GM12878 (cell line): ENCODE measurements around the gene TMEM86A. TPM values are rescaled to one million over a fixed set of nuclear protein-coding genes. Genes with fewer than 3 reads are reported as not detected.

Source experiments
- ATAC-seq: fragments of 200-7000 bp; cut with Tn5 transposase; 3 replicates; pipeline ENCODE4 v1.9.1; 2020; ENCODE audit warnings: mild to moderate bottlenecking, moderate library complexity
- BruUV-seq: library from RNA; stranded (reverse); fragments of 400-500 nt; replicated peaks from 2 replicates; lab custom pipeline; 2021; lab: Mats Ljungman, UMichigan
- CTCF ChIA-PET: fragments of 300-600 bp; sonication (Branson Sonifier 250); formaldehyde crosslinking; extraction: SDS; loops from one replicate; lab custom pipeline; 2021; ENCODE audit warnings: inconsistent platforms; lab: Yijun Ruan, JAX
- POLR2A ChIA-PET: fragments of 350-600 bp; formaldehyde crosslinking; extraction: SDS; loops from one replicate; lab custom pipeline; 2021; ENCODE audit warnings: inconsistent platforms; lab: Charles Lee
- RAD21 ChIA-PET: fragments of 300-600 bp; sonication (Branson Sonifier 250); formaldehyde crosslinking; loops from one replicate; lab custom pipeline; 2023; ENCODE audit warnings: antibody characterized with exemption; ENCODE audit not compliant: unreplicated experiment; lab: Charles Lee
- SMC1A ChIA-PET: fragments of 300-600 bp; sonication (Branson Sonifier 250); formaldehyde crosslinking; loops from one replicate; lab custom pipeline; 2023; ENCODE audit not compliant: unreplicated experiment, uncharacterized antibody; lab: Charles Lee
- DNase-seq: peaks from one replicate; pipeline ENCODE4 v3.0.0-alpha.2; 2011; ENCODE audit warnings: low read depth, low spot score
- FAIRE-seq: peaks from 3 replicates; lab custom pipeline; 2011; peaks lifted over from hg19 to GRCh38; lab: Jason Lieb, UNC
- H2AFZ ChIP-seq: 2 replicates; pipeline ENCODE4 v1.6.0; 2011; ENCODE audit warnings: low read depth, low read length, control low read depth; ENCODE audit not compliant: control insufficient read depth
- H3K27ac ChIP-seq: 2 replicates; pipeline ENCODE4 v1.5.1; 2011; ENCODE audit warnings: control low read depth; ENCODE audit not compliant: control insufficient read depth, insufficient read depth
- H3K27me3 ChIP-seq, 2 experiments: replicated peaks in 1 of 2; 2 replicates each; pipeline versions ENCODE4 v1.6.0 to v1.6.1; 2011; ENCODE audit warnings: low read length in 1 of 2; ENCODE audit not compliant: control insufficient read depth in 2 of 2, insufficient read depth in 2 of 2
- H3K36me3 ChIP-seq, 2 experiments: 2 replicates each; pipeline ENCODE4 v1.5.1; 2011; ENCODE audit warnings: low read length in 1 of 2; ENCODE audit not compliant: control insufficient read depth in 2 of 2, insufficient read depth in 2 of 2
- H3K4me1 ChIP-seq: 2 replicates; pipeline ENCODE4 v1.6.1; 2011; ENCODE audit warnings: mild to moderate bottlenecking, low read length, moderate library complexity, mixed read lengths; ENCODE audit not compliant: control insufficient read depth, insufficient read depth
- H3K4me2 ChIP-seq: 2 replicates; pipeline ENCODE4 v1.6.0; 2011; ENCODE audit warnings: control low read depth; ENCODE audit not compliant: control insufficient read depth, insufficient read depth
- H3K4me3 ChIP-seq: fragments of 200-600 bp; sonication (generic); 2 replicates; pipeline ENCODE4 v1.5.1; 2016
- H3K79me2 ChIP-seq: 2 replicates; pipeline ENCODE4 v1.6.0; 2011; ENCODE audit warnings: low read length; ENCODE audit not compliant: control insufficient read depth, insufficient read depth
- H3K9ac ChIP-seq: 2 replicates; pipeline ENCODE4 v1.8.0; 2011; ENCODE audit warnings: low read length, control low read depth, mixed read lengths; ENCODE audit not compliant: control insufficient read depth, insufficient read depth
- H3K9me3 ChIP-seq: replicated peaks from 3 replicates; pipeline ENCODE4 v1.5.1; 2011; ENCODE audit warnings: mild to moderate bottlenecking, low read length; ENCODE audit not compliant: control insufficient read depth, insufficient read depth
- H4K20me1 ChIP-seq: 2 replicates; pipeline ENCODE4 v1.6.0; 2011; ENCODE audit not compliant: control insufficient read depth, insufficient read depth
- EGR1 ChIP-seq, 2 experiments: IDR thresholded peaks; 1 replicate in 1 of 2; 2 replicates in 1 of 2; pipeline ENCODE4 v1.6.1; 2011 to 2012; ENCODE audit warnings: low read depth in 2 of 2, low read length in 2 of 2, borderline replicate concordance in 1 of 2, mild to moderate bottlenecking in 1 of 2, moderate library complexity in 1 of 2
- FOXK2 ChIP-seq: fragments of 450-650 bp; IDR thresholded peaks from 2 replicates; pipeline ENCODE4 v1.6.1; 2017; ENCODE audit warnings: mild to moderate bottlenecking, moderate library complexity
- PAX5 ChIP-seq: IDR thresholded peaks from 2 replicates; pipeline ENCODE4 v1.6.1; 2011; ENCODE audit warnings: low read depth, low read length, borderline replicate concordance
- WGBS: methylation state at CpG from one replicate; pipeline ENCODE4 v1.1.6; 2016; ENCODE audit warnings: low lambda C conversion rate; ENCODE audit not compliant: insufficient replicate concordance, insufficient coverage; ENCODE audit errors: missing lambda C conversion rate; 5-methylcytosine and 5-hydroxymethylcytosine counted together
- in situ Hi-C: fragments of 300-500 bp; cut with MboI; formaldehyde crosslinking; loops from 9 replicates; pipeline ENCODE4 v1.14.3; 2018; ENCODE audit warnings: mixed read lengths
- intact Hi-C: fragments of 100-400 bp; cut with micrococcal nuclease; formaldehyde crosslinking; loops from one replicate; pipeline ENCODE4 v1.14.2; 2022; ENCODE audit not compliant: unreplicated experiment
- polyA plus RNA-seq, 11 experiments: library from polyadenylated mRNA; depleted of rRNA in 4 of 11; unstranded in 6 of 11; stranded (reverse) in 5 of 11; fragments of >200 nt; fragmentation: Nextera tagmentation in 4 of 11; fragmentation: Illumina TruSeq in 1 of 11; extraction: Ambion mirVana in 4 of 11; extraction: Trizol in 1 of 11; gene quantifications; 1 replicate in 1 of 11; 2 replicates in 10 of 11; pipeline versions ENCODE4 v1.2.1 to v1.2.3, GENCODE V29; 2011 to 2016; ENCODE audit warnings: inconsistent platforms in 2 of 11, missing spikeins in 2 of 11, low read depth in 1 of 11
- total RNA-seq, 4 experiments: library from RNA; depleted of rRNA in 3 of 4; stranded (reverse); fragments of >200 nt in 3 of 4; fragmentation: Illumina TruSeq in 1 of 4; extraction: Trizol in 1 of 4; gene quantifications; 2 replicates each; pipeline versions ENCODE4 v1.2.1 to v1.2.3, GENCODE V29; 2013 to 2021

TMEM86A gene
- total and polyA plus RNA-seq, 10 of the 15 experiments (the other 5 are each of a cell fraction or from before 2014, with no cell fraction given) = 0.01 to 0.11 (median 0.06) TPM; not detected in 7

- no peak for TF ChIP-seq EGR1 (IDR thresholded peaks at IDR 0.05; ENCODE audit: borderline replicate concordance in 1 of 2, low read depth in 2 of 2, low read length in 2 of 2)
These were observed 7.2 kb downstream of the TMEM86A start (continued) for GRCh38 chr11:18705651-18706281.

GRCh38 chr11:18706330-18707243, 8.0 kb downstream of the TMEM86A start:
- intact Hi-C loops = no loop called here

More at GRCh38 chr11:18706330-18707243, 8.0 kb downstream of the TMEM86A start:
- peak; percentile 55 for ATAC-seq
- no peaks in the 10 kb centered on the region; the same call in 2 of the 3 replicates for H3K9me3 ChIP-seq
- H4K20me1 ChIP-seq = no peaks in the 10 kb centered on the region
- no peak overlapping the region for H3K27ac ChIP-seq
- no peaks in the 10 kb centered on the region for H3K79me2 ChIP-seq
- in situ Hi-C loops = no loop called here
- ChIA-PET RAD21 (interaction anchor here (0.7 to 1.6 kb wide), 3 partner anchors 15 to 25 kb away, joined by 3 to 5 read pairs (median 4); no protein-coding TSS in a partner anchor), CTCF (interaction anchor here (1.1 to 2.2 kb wide), 3 partner anchors 15 to 58 kb away, joined by 6 to 14 read pairs (median 7); no protein-coding TSS in a partner anchor), SMC1A (interaction anchor here (1.0 to 1.2 kb wide), 2 partner anchors 62 to 73 kb away, joined by 3 read pairs; no protein-coding TSS in a partner anchor), POLR2A (interaction anchor here (1.2 kb wide), 1 partner anchor 12 kb away, joined by 3 read pairs; no protein-coding TSS in a partner anchor)
- H2AFZ ChIP-seq = peak overlapping the region; percentile 75
- peak overlapping the region; percentile 53 for H3K4me2 ChIP-seq
- FAIRE-seq = no peak
- WGBS = 5% methylated on average over 28 of the region's 34 CpGs
- 0 out of 2 replicates have a peak, but pooled peaks cover 3% of the 10 kb centered on the region for H3K4me1 ChIP-seq
- DNase-seq = no peak
- BruUV-seq = no TSS peak
- no peak overlapping the region for H3K4me3 ChIP-seq
- peaks cover 6 to 10% of the 10 kb centered on the region in 2 experiments for H3K27me3 ChIP-seq
- no peak for TF ChIP-seq FOXK2
- peak; percentile 63; the same call in 1 of the 2 replicates for TF ChIP-seq PAX5
- H3K36me3 ChIP-seq = no peaks in the 10 kb centered on the region
- no peak overlapping the region for H3K9ac ChIP-seq
